HG03469 (cell line): ENCODE measurements around the gene CEP192.
A peak's percentile ranks its signal among the peaks of the same experiment; 100 is the strongest.

Experiments used
- ATAC-seq: cut with Tn5 transposase; IDR thresholded peaks from one replicate; pipeline ENCODE4 v1.9.1; 2021; ENCODE audit warnings: mild to moderate bottlenecking, moderate library complexity, moderate number of reproducible peaks; ENCODE audit not compliant: unreplicated experiment

Gene CEP192

GRCh38 chr18:13136904-13137669, 145.9 kb downstream of the CEP192 start:
- ATAC-seq: no peak

- ATAC-seq: peak; percentile 36
These were observed 146.7 kb downstream of the CEP192 start for GRCh38 chr18:13137670-13138419.

DNA sequence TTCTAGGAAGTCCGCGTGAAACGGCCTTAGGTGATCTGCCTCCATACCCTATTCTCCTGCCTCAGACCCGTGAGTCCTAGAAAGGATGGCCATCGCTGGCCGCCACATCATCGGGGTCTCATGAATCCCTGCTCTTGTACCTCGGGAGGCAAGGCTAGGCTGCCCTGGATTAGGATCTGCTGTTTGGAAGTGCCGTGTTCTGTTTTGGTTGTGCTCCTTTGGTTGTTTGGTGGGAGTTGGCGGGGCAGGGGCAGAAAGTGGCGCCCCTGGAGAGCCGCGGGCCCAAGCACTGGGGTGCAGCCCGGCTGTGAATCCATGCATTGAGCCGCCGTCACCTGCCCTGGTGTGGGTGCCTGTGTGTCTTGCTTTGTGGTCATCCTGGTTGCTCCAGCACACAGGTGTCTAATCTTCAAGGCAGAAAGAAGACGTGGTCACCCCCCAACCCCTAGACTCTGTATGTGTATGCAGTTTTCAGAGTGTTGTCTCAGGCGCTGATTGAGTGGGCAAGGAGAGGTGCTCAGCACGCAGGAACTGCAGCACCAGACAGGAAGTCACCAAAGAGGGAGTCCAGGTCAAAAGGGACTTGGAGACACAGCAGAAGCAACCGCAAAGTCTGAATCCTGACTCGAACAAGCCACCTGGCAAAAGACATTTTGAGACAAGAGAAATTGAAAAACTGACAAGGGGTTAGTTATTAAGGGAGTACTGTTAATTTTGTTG, 147.4 kb downstream of the CEP192 start:
- ATAC-seq: no peak

DNA sequence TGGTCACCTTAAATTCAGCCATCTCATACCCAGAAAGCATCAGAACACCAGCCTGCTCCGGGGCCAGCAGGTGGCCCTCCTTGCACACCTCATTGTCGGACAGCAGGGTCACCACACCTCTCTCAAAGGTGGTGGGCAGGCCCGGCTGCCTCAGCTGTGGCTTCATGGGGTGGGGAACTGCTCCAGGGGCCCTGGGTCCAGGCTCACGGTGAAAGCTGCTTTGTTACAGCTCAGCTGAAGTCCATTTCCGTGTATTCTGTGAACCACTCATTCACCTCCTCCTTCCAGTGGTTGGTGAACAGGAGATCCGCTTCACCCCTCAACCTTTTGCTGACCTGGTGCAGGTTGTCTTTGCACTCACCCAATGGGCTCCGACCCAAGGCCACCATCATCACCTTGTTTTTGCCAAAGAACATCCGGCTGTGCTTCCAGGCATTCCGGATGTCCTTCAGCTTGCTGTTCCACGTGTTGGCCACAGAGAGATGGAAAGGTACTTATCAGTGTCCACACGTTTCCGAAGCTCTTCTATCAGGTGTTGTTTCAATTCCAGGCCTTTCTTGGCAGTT, 148.8 kb downstream of the CEP192 start:
- ATAC-seq: no peak

GRCh38 chr18:13141209-13141608, 150.0 kb downstream of the CEP192 start:
- no peak for ATAC-seq

- ATAC-seq: no peak
These were observed 154.6 kb downstream of the CEP192 start for GRCh38 chr18:13145636-13146190.

DNA sequence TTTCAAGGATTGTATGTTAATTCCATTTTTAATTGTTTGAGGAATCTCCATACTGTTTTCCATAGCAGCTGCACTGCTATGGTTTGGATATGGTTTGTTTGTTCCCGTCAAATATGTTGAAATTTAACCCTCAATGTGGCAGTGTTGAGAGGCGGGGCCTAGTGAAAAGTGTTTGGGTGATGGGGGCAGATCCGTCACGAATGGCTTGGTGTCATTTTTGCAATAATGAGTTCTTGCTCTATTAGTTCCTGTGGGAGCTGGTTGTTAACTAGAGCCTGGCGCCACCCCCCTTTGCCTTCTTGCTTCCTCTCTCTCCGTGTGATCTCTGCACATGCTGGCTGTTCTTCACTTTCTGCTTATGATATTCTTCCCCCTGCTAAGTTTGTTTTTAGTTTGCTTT, 156.0 kb downstream of the CEP192 start:
- no peak for ATAC-seq

DNA sequence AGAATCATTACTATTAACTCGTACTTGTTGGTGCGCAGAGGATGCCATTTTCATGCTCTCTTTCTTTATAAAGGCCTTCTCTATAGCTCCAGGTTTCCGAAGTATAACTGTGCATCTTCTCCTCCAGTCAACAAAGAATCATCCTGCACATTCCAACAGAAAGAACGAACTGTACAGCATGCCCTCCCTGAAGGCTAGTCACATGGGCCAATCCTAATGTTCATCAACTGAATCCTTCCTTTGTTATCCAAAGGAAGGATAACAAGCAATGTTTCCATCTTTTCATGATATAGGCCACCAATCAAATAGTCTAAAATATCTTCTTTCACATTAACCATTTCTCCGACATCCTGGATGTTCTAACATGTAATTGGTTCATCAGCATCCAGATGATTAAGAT, 160.5 kb downstream of the CEP192 start:
- no peak for ATAC-seq

GRCh38 chr18:13158428-13158827, 167.3 kb downstream of the CEP192 start:
- no peak for ATAC-seq

GRCh38 chr18:13159579-13159978, 168.4 kb downstream of the CEP192 start:
- no peak for ATAC-seq

DNA sequence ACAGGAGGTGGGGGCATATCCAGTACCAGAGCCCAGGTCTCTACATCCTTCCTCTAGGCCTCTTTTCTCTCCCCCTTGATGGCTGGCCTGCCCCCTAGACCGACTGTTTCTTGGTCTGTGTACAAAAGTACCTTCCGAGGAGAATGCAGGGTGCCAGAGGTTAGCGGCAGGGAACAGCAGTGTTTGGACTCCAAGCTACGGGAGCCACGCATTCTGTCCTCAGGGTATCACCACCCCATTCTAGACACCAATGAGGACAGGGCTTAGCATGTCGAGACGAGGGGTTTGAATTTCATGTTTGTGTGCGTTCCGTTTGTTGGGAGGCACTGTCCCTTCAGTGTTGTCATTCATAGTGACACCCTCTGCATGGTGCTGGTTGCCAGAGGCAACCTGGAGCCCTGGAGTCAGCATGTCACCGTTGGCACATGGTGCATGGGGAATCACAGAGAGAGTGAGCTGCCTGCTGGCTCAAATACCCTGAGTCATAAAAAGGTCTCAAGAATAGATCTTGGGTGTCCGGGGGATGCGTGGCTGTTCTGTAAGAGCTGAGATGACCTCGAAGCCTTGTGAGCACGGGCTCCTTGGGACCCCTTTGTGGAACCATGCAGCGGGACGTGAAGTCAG, 170.2 kb downstream of the CEP192 start:
- ATAC-seq: no peak

- ATAC-seq: no peak
These were observed 172.2 kb downstream of the CEP192 start for GRCh38 chr18:13163167-13163927.

DNA sequence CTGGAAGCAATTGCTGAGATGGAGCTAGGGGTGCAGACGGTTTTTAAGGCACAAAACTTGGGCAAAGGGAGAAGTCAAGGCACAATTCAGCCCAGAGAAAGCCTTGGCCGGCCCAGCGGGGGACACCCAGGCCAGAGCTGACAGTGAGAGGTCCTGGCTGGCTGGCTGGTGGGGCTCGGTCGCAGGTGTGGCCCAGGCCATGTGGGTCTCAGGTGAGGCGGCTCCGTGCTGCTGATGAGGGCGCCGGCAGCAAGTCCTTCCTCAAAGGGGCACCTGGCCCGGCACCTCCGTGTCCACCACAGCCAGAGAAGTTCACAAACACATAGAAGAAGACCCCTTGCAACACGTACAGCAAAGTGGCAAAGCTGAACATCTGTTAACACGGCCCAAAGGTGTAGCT, 173.2 kb downstream of the CEP192 start:
- ATAC-seq: no peak

DNA sequence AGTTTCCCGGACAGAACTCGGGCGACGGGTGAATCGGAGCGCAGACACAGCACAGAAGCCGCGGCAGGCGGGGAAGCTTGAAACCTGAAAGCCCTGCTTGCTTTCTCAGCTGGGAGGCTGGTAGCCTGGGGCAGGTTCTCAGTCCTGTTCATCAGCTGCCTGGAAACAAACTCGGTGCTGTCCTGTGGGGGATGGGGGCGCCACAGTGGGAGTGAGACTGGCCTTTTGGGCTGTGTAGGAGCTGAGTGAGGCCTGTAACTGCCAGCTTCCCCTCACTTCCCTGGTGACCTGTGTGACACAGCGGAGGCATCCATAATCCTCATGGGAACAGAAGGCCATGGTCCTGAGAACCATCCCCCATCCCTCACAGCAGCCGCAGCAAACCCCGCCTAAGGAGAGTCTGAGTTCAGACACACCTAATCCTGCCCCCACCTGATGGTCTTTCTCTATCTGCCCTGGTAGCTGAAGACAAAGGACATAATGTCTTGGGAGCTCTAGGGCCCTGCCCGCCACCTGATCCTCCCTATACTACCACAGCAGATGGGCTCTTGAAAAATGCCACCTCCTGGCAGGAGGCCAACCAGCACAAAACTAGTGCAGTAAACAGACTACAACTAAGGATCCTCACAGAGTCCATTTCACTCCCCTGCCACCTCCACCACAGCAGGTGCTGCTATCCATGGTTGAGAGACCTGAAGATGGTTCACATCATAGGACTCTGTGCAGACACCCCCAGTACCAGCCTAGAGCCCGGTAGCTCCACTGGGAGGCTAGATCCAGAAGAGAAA, 174.7 kb downstream of the CEP192 start:
- no peak for ATAC-seq

- no peak for ATAC-seq
These were observed 182.5 kb downstream of the CEP192 start for GRCh38 chr18:13173578-13174145.
